Esophagus muscularis mucosa (tissue), 3 donors: ENCODE results near the gene IP6K2.

Experiments used
- CTCF ChIP-seq, 3 experiments: fragments of 200-600 bp in 2 of 3; fragments of 450-650 bp in 1 of 3; sonication (generic) in 2 of 3; IDR thresholded peaks; one replicate each; pipeline ENCODE4 v1.5.1; 2017 to 2019; ENCODE audit warnings: antibody characterized with exemption in 3 of 3, mild to moderate bottlenecking in 2 of 3, moderate library complexity in 1 of 3
- POLR2A ChIP-seq: fragments of 450-650 bp; IDR thresholded peaks from one replicate; pipeline ENCODE4 v1.6.1; 2017; ENCODE audit warnings: antibody characterized with exemption, moderate library complexity, mild to moderate bottlenecking, low read depth
- POLR2AphosphoS5 ChIP-seq, 2 donors: sonication (generic); formaldehyde crosslinking; IDR thresholded peaks; one replicate each; pipeline ENCODE4 v1.6.1; 2017; ENCODE audit warnings: antibody characterized with exemption in 2 of 2

DNA sequence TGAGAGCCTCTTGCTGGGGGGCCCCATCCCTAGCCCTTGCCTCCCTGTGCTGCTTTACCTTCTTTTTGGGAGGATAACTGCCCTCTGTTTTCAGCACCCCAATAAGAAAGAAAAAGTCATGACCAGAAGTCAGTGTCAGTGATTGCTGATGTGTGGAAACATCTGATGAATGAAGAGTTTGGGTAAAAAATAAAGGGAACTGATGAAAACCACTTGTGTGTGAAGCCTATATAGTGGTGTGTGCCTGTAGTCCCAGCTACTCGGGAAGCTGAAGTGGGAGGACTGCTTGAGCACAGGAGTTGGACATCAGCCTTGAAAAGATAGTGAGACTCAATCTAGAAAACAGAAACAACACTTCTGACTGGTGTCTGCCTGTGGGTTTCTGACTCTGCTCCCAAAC lies 44.5 kb downstream of the IP6K2 start:
- no peak for TF ChIP-seq CTCF (IDR thresholded peaks at IDR 0.05)
- TF ChIP-seq POLR2A, result no peak
- TF ChIP-seq POLR2AphosphoS5 (IDR thresholded peaks at IDR 0.05), result no peak
